Renal cortex interstitium (tissue), 11 donors: ENCODE results near the gene BEAN1. TPM values are rescaled to one million over a fixed set of nuclear protein-coding genes. Genes with fewer than 3 reads are reported as not detected.

ENCODE experiments used
- DNase-seq, 11 donors: peaks; one replicate each; pipeline ENCODE4 v3.0.0-alpha.2; 2013; ENCODE audit warnings: low read depth in 9 of 11, low spot score in 4 of 11; ENCODE audit errors: extremely low read depth in 1 of 11
- polyA plus RNA-seq, 3 donors: library from polyadenylated mRNA; unstranded; fragments of 120-200 nt; gene quantifications; one replicate each; pipeline ENCODE4 v1.2.1, GENCODE V29; 2013; ENCODE audit not compliant: insufficient read length in 3 of 3

The BEAN1 gene
- polyA plus RNA-seq, 3 donors = 1.4 to 2.7 (median 1.7) TPM

DNA sequence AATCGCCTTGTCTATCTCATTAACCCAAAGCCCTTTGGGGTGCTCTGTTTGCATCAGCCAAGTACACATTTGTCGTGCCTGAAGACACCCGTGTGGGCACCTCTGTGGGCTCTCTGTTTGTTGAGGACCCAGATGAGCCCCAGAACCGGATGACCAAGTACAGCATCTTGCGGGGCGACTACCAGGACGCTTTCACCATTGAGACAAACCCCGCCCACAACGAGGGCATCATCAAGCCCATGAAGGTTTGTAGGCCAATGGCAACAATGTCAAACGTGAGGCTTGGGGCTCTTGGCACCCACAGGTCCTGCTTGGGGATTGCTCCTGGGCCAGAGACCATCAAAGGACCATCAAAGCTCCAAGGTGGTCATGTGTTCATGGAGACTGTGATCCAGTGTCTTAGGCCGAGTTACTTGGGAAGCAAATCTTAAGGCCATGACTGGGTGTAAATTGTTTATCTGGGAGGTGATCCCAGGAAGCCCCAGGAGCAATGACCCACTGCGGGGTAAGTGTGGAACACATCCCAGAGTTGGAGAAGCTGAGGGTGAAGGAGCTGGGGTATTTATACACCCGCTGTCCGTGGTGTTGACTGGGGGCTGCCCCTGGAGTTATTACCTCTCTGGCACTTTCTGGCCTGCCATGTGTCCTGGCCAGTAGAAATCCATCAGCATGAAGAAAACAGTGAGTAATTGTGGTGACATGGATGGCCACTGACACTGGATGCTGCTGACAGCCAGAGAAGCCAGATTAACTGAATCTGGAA lies 36.6 kb upstream of the BEAN1 start:
- DNase-seq = no peak

DNA sequence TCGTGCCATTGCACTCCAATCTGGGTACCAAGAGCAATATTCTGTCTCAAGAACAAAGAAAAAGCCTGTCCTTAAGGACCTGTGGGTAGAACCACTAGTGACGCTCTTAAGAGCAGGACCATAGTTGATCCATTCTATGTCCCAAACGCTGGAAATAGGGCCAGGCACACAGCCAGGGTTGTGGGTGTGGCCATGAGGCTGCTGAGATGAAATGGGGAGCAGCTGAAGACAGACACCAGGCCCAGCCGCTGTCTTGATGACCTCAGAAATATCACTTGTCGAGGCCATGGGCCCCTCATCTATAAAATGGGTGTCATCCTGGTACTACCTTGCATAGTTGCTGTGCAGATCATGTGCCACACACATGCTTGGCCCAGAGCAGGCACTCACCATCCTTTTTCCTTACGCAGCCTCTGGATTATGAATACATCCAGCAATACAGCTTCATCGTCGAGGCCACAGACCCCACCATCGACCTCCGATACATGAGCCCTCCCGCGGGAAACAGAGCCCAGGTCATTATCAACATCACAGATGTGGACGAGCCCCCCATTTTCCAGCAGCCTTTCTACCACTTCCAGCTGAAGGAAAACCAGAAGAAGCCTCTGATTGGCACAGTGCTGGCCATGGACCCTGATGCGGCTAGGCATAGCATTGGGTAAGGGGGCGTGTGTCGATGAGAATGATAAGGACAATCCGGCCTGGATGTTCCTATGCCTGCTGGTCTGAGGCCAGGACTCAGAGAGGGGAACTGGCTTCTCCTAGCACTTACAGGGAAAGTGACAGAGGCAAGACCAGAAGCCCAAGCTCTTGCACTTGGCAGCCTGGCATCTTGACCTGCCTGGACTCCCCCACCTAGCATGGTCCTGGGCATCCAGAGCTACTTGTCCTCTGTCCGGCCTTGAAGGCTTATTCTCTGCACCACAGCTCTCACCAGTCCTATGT lies 35.1 kb upstream of the BEAN1 start:
- no peak for DNase-seq

DNA sequence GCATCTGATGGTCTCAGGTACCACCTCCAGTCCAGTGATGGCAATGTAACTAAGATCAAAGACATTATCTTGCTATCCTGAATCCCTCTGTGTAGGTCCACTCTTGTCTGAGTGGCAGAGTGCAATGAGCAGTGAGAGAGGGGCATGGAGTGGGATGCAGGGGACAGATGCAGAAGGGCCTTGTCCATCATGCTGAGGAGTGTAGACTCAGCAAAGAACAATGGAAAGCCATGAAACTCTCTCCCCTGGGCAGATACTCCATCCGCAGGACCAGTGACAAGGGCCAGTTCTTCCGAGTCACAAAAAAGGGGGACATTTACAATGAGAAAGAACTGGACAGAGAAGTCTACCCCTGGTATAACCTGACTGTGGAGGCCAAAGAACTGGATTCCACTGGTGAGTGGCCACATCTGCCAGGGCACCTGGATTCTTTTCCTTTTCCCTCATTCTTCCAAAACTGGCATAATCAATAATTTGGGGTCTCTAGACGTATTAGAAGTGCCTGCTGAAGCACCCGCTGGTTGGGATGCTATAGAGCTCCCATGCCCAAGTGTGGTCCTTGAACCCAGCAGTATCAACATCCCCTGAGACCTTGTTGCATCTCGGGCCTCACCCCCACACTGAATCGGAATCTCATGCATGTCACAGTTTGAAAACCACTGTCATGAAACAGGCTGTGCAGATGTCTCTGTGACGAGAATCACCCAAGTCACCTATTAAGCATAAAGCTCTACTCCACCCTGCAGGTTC lies 31.1 kb upstream of the BEAN1 start:
- no peak for DNase-seq

DNA sequence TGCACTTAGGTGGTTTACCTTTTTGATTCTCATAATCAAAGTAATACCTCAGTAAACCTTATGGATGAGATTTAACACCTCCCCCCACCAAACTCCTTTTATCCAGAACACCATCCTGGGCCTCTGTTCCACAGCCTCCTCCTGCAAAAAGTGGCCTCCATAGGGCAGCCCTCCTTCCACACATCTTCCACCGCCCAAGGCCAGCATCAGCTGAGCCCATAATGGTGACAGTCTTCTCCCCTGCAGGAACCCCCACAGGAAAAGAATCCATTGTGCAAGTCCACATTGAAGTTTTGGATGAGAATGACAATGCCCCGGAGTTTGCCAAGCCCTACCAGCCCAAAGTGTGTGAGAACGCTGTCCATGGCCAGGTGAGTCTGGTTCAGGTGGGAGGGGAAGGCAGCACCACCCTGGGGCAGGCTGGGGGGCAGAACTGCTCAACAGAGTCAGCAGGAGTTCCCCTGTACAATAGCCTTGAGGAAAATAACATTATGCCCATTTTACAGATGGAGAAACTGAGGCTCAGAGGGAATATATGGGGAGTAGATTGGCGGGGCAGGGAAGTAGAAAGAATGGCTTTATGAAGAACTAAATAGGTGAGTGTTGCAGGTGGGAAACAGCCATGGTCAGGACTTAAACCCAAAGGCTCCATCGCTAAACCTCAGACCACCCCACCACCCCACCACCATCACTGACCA lies 29.2 kb upstream of the BEAN1 start:
- no peak for DNase-seq

DNA sequence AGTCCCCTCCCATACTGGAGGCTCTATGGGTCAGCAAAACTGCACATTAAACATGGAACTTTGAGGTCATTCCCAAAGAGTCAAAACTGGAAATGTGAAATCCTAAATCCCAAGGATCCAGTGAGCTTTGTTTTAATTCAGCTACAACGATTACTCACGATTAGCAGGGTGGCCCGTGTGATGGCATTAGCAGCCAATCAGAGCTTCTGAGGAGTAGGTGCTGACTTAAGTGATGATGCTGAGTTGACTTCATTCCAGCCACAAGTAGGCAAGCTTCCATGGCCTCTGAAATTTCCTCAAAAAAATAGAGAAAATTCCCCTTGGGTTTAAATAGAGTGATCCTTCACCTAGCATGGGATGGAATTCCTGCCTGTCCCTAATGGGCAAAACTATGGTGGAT lies 28.1 kb upstream of the BEAN1 start:
- no peak for DNase-seq

DNA sequence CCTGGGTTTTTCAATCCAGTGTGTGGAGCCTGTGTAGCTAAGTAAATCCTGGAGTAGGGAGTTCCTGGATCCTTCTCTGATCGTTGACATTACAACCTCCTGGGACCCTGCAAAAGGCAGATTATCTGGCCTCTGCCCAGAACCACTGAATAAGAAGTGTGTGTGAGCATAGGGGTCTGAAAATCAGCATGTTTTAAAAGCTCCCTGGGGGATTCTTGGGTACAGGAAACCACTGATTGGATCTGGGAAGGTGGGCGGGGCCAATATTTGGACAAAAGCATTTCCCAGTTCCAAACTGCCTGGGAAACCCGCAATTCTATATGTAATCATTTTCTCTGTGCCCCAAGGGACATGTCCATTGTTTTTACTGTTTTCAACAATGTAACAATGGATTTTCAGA lies 27.2 kb upstream of the BEAN1 start:
- no peak for DNase-seq

DNA sequence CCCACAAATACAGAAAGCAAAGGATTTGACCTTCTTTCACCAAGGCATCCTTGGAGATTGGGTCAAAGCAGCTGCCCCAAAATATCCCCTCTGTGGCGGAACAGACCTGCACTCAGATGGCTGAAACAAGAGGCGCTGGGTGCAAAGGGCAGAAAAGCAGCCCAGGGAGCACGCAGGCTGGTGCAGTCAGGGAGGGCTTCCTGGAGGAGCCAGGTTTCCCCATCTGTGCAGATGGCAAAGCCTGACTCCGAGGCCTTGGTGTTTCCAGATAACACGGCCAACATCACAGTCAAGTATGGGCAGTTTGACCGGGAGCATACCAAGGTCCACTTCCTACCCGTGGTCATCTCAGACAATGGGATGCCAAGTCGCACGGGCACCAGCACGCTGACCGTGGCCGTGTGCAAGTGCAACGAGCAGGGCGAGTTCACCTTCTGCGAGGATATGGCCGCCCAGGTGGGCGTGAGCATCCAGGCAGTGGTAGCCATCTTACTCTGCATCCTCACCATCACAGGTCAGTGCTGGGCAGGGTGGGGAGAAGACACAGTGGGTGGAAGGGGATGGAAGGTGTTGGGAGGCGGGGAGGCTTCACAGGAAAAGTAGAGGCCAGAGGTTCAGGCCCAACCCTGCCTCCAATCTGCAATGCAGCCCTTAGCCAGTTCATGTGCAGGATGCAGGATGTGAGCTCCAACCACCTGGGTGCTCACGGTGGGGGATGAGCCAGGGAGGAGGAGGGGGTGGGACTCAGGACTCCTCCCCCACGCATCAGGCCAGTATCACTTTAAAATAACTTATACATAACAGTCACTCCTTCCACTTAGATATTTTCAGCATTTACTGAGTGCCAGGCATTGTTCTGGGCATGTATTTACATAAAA lies 26.4 kb upstream of the BEAN1 start:
- no peak for DNase-seq

DNA sequence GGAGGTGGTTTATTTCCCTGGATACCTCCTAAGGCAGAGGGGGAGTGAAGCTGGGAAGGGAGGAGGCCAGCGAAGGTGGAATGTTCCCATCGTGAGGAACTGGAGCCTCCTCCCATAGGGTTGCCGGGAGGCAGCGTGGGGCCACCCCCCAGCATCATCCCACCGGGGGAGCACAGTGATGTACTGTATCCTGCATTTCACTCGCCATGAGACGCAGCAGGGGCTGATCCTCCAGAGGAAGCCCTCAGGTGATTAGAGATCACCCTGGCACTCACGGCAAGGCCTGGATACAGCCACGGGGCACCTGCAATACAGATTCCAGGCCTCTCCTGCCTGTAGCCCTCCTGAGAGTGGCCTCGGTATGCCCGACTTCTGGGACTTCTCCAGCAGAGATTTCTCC lies 25.5 kb upstream of the BEAN1 start:
- DNase-seq = no peak

DNA sequence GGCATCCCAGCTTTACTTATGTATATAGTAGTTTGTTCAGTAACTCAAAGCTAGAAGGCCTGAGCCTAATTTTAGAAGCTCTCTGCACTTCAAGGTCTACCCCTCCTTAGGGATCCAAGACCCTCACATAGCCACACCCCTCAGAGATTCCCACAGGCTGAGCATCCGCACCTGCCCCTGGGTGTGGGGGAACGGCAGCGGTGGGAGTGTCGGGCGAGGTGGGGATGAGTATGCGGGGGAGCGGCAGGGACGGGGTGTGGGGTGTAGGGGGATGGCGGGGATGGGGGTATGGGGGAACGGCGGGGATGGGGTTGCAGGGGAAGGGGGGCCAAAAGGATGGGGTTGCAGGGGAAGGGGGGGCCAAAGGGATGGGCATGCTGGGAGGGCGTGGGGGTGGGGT lies 24.9 kb upstream of the BEAN1 start:
- DNase-seq = no peak

DNA sequence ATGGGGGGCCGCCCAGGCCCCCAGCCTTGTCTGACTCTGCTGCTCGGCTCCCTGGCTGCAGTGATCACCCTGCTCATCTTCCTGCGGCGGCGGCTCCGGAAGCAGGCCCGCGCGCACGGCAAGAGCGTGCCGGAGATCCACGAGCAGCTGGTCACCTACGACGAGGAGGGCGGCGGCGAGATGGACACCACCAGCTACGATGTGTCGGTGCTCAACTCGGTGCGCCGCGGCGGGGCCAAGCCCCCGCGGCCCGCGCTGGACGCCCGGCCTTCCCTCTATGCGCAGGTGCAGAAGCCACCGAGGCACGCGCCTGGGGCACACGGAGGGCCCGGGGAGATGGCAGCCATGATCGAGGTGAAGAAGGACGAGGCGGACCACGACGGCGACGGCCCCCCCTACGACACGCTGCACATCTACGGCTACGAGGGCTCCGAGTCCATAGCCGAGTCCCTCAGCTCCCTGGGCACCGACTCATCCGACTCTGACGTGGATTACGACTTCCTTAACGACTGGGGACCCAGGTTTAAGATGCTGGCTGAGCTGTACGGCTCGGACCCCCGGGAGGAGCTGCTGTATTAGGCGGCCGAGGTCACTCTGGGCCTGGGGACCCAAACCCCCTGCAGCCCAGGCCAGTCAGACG lies 24.4 kb upstream of the BEAN1 start:
- no peak for DNase-seq

DNA sequence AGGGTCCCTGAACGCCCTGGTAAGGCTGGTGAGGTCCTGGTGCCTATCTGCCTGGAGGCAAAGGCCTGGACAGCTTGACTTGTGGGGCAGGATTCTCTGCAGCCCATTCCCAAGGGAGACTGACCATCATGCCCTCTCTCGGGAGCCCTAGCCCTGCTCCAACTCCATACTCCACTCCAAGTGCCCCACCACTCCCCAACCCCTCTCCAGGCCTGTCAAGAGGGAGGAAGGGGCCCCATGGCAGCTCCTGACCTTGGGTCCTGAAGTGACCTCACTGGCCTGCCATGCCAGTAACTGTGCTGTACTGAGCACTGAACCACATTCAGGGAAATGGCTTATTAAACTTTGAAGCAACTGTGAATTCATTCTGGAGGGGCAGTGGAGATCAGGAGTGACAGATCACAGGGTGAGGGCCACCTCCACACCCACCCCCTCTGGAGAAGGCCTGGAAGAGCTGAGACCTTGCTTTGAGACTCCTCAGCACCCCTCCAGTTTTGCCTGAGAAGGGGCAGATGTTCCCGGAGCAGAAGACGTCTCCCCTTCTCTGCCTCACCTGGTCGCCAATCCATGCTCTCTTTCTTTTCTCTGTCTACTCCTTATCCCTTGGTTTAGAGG lies 23.5 kb upstream of the BEAN1 start:
- no peak for DNase-seq

DNA sequence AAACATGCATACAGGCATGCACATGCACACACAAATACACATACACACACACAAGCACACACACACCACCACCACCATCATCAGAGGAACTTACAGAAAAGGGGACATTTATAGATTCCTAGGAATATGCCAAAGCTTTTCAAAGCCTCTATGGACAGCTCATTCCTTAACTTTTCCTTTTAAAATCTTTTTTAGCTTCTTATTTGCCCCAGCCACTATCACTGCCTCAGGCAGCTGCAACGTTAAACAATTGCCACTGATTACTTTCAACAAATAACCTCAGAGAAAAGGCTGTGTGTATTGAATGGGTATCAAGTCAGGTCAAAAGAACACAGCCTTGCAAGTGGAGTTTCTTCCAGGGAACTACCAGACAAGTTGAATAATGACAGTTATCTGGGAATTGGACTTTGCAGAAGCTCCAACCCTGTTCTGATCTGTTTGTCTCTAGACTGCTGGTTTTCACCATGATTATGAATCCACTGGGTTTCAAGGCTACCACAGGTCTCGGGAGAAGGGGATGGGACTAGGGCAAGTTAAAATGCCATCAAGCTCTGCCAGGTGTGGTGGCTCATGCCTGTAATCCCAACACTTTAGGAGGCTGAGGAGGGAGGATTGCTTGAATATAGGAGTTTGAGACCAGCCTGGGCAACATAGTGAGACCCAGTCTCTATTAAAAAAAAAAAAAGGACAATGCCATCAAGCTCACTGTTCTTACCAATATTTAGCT lies 21.9 kb upstream of the BEAN1 start:
- DNase-seq = no peak

DNA sequence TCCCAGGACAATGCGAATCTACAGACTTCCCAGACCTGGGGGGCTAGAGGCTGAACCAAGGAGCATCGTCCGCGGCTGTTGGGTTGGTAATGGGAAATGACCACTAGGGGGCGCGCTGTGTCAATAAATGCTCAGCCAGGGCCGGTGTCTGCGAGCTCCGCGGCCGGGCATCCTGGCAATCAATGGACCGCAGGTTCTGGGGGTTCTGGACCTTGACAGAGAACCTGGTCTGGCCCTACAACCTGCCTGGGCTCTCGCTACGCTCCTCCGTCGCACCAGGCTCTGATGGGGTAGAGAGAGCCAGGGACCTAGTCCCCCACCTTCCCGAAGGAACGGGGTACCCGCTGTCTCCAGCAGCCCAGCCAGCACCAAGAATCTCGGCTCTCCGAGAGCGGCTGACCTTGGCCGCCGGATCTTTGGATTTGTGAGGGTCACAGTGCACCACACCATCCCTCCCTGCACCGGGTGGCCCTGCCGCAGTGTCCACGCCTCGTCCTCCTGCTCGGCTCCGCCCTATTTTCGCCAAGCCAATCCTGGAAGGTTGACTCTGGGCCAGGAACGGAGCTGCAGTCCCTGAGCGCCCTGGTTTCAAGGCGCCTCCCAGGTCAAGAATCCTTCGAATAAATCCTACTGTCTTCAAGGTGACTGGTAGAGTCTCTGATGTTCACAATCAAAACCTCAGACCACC lies 20.4 kb upstream of the BEAN1 start:
- DNase-seq = peak in 8 of 11 donors; percentile 41 to 77 (median 67)

DNA sequence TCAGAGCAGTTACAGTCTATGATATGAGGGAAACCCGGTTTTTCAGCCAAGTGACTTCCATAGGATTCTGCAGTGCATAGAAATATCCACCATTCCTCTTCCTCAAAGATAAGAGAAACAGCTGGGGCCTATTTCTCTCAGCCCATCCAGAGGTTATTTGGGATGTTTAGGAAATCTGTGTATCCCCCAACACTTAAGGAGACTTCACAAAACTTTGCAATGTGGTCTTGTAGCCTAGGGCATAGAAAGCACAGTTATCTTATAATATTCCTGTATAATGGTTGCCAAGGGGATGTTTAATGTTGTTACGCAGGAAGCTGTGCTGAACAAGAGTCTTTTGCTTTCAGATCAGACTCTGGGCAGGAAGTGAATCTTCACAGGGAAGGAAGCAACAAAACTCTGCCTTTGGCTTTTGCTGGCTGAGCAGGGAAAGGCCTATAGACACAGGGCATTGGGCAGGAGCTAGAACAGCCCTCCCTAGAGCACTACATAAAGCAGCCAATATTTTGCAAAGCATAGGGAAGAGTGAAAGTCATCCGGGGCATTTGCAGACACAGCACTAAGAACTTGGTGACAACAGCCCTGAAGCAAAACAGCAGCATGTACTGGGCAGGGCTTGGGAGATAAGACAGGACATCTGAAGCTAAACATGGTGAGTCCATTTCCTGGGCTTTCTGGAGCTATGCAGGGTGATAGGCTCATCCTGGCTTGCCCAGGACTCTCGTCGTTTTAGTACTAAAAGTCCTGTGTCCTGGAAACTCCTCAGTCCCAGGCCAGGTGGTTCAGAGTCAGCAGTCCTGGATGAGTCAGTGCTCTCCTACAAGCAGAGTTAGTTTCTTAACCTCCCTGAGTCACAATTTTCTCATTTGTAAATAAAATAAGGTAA lies 18.7 kb upstream of the BEAN1 start:
- peak in 1 of 11 donors; percentile 29 for DNase-seq

DNA sequence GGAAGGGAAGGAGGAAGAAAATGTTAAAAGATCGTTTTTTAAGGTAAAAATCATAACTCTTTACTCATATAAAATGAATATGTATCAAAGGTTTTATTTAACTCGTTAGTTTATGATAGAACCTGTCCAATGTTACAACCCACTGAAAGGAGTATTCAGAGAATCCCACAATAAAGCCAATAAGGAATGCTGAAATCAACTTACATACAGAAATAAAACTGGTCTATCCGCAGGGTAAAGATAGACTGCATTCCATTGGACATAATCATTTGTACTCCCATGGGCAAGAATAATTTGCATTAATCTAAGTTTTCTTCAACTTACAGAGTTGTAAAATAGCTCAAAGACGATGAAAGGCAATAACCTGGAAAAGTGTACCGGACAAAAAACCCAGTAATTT lies 17.9 kb upstream of the BEAN1 start:
- DNase-seq = no peak
